SH-SY5Y (cell line): ENCODE results near the gene ZNF618.

Experiments
- GATA2 ChIP-seq: IDR thresholded peaks from 2 replicates; pipeline ENCODE4 v1.6.1; 2011; ENCODE audit warnings: mild to moderate bottlenecking, low read depth, low read length
- GATA3 ChIP-seq: IDR thresholded peaks from 2 replicates; pipeline ENCODE4 v1.6.1; 2011; ENCODE audit warnings: low read depth, mild to moderate bottlenecking, low read length, moderate library complexity

- no peak for TF ChIP-seq GATA3
- no peak for TF ChIP-seq GATA2
Measured at GRCh38 chr9:114008667-114009410, 132.7 kb downstream of the ZNF618 start.
